Measurements from ENCODE around the gene SIN3A. TPM values are rescaled to one million over a fixed set of nuclear protein-coding genes. Genes with fewer than 3 reads are reported as not detected.
A peak's percentile ranks its signal among the peaks of the same experiment; 100 is the strongest.

The SIN3A gene
- total RNA-seq, 1 donor from 2014 or later = 54.0 TPM

- no peaks in the 10 kb centered on the region for H3K9me3 Mint-ChIP-seq (ENCODE audit: unreplicated experiment)
- Histone ChIP-seq H3K27ac (ENCODE audit: low read depth, low read length) (peak overlapping the region; percentile 90), H3K36me3 (ENCODE audit: insufficient read depth, low read length) (no peaks in the 10 kb centered on the region), H3K27me3 (ENCODE audit: insufficient read depth, low read length) (no peaks in the 10 kb centered on the region), H3K79me2 (ENCODE audit: insufficient read depth, low read length) (peaks cover 32% of the 10 kb centered on the region), H3K4me3 (ENCODE audit: insufficient read depth, low read depth, low read length) (peak overlapping the region; percentile 72), H3K4me1 (ENCODE audit: insufficient read depth, low read length) (peaks cover 33% of the 10 kb centered on the region), H3K4me2 (ENCODE audit: low read length) (peak overlapping the region; percentile 91), H3K9ac (ENCODE audit: low read length) (peak overlapping the region; percentile 84), H3K9me3 (ENCODE audit: insufficient read depth, low read depth, low read length) (no peaks in the 10 kb centered on the region), H4K20me1 (ENCODE audit: insufficient read depth, low read length) (peaks cover 25% of the 10 kb centered on the region), H2AFZ (ENCODE audit: low read depth, low read length) (peak overlapping the region; percentile 36)
- TF ChIP-seq CTCF (IDR thresholded peaks at IDR 0.05; ENCODE audit: insufficient read depth, low read depth, low read length) (peak; percentile 18), EZH2 (IDR thresholded peaks at IDR 0.05; ENCODE audit: insufficient read depth, low read length) (no peak)
- FAIRE-seq = no peak
- H3K4me1 Mint-ChIP-seq (ENCODE audit: low read depth, unreplicated experiment) = peaks cover 14% of the 10 kb centered on the region
- no peaks in the 10 kb centered on the region for H3K27me3 Mint-ChIP-seq (ENCODE audit: low read depth, unreplicated experiment)
- peak overlapping the region; percentile 90 for H3K4me3 Mint-ChIP-seq (ENCODE audit: unreplicated experiment)
- no peaks in the 10 kb centered on the region for H3K36me3 Mint-ChIP-seq (ENCODE audit: low read depth, unreplicated experiment)
- peak; percentile 10 for DNase-seq (ENCODE audit: low read depth)
- H3K27ac Mint-ChIP-seq (ENCODE audit: unreplicated experiment) = peak overlapping the region; percentile 98
Measured at GRCh38 chr15:75452865-75453702, 1.6 kb upstream of the SIN3A start.

DNA sequence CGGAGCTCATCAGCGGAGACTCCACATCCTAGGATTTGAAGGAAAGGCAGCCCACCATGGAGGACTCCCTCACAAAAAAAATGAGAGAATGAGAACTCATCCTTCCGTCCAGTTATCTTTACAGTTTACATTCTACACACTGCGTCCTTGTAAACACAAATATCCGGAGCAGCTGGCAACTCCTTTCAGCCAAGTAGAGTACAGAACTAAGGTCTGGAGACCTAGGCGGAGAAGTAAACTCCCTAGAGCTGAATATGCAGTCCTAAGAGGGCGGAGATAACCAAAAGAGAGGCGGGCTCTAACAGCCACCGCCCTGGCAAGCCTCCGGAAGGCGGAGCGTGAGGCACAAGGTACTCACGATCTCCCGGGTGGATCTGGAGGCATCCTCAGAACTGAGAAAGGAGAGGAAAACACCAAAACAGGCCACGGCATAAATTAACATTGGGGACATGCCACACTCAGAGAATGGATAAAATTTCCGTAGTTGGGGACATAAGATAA, 924 bp upstream of the SIN3A start:
- Histone ChIP-seq H4K20me1 (ENCODE audit: insufficient read depth, low read length) (peaks cover 31% of the 10 kb centered on the region), H3K27ac (ENCODE audit: low read depth, low read length) (peak overlapping the region; percentile 90), H3K4me2 (ENCODE audit: low read length) (peak overlapping the region; percentile 91), H3K27me3 (ENCODE audit: insufficient read depth, low read length) (no peaks in the 10 kb centered on the region), H3K79me2 (ENCODE audit: insufficient read depth, low read length) (peaks cover 38% of the 10 kb centered on the region), H3K4me3 (ENCODE audit: insufficient read depth, low read depth, low read length) (peak overlapping the region; percentile 72), H3K9ac (ENCODE audit: low read length) (peak overlapping the region; percentile 84), H2AFZ (ENCODE audit: low read depth, low read length) (peak overlapping the region; percentile 38), H3K4me1 (ENCODE audit: insufficient read depth, low read length) (peaks cover 33% of the 10 kb centered on the region), H3K36me3 (ENCODE audit: insufficient read depth, low read length) (no peaks in the 10 kb centered on the region), H3K9me3 (ENCODE audit: insufficient read depth, low read depth, low read length) (no peaks in the 10 kb centered on the region)
- Mint-ChIP-seq H3K4me3 (ENCODE audit: unreplicated experiment) (peak overlapping the region; percentile 90), H3K4me1 (ENCODE audit: low read depth, unreplicated experiment) (peaks cover 14% of the 10 kb centered on the region), H3K36me3 (ENCODE audit: low read depth, unreplicated experiment) (no peaks in the 10 kb centered on the region), H3K9me3 (ENCODE audit: unreplicated experiment) (no peaks in the 10 kb centered on the region), H3K27me3 (ENCODE audit: low read depth, unreplicated experiment) (no peaks in the 10 kb centered on the region), H3K27ac (ENCODE audit: unreplicated experiment) (peak overlapping the region; percentile 98)
- DNase-seq (ENCODE audit: low read depth) (peak; percentile 56), FAIRE-seq (no peak)
- TF ChIP-seq EZH2 (IDR thresholded peaks at IDR 0.05; ENCODE audit: insufficient read depth, low read length) = no peak
- no peak for TF ChIP-seq CTCF (IDR thresholded peaks at IDR 0.05; ENCODE audit: insufficient read depth, low read depth, low read length)
